Measurements from ENCODE around the gene RASSF10. TPM values are rescaled to one million over a fixed set of nuclear protein-coding genes. Genes with fewer than 3 reads are reported as not detected.
"Not testable (repeated sequence)": the region's sequence is repeated elsewhere in the genome, so short reads cannot be mapped to it uniquely, and the experiment has no call there.

Gene RASSF10
- total RNA-seq, 1 donor from 2014 or later: 2.0 TPM

GRCh38 chr11:13040969-13041561, 31.9 kb downstream of the RASSF10 start:
- Histone ChIP-seq H3K4me2 (ENCODE audit: low read length) (no peak overlapping the region), H3K36me3 (ENCODE audit: insufficient read depth, low read length) (no peaks in the 10 kb centered on the region), H3K9me3 (ENCODE audit: insufficient read depth, low read depth, low read length) (no peaks in the 10 kb centered on the region), H3K9ac (ENCODE audit: low read length) (no peak overlapping the region), H3K27ac (ENCODE audit: low read depth, low read length) (no peak overlapping the region), H3K4me3 (ENCODE audit: insufficient read depth, low read depth, low read length) (no peak overlapping the region), H3K27me3 (ENCODE audit: insufficient read depth, low read length) (peaks cover 28% of the 10 kb centered on the region), H2AFZ (ENCODE audit: low read depth, low read length) (no peak overlapping the region), H3K79me2 (ENCODE audit: insufficient read depth, low read length) (no peaks in the 10 kb centered on the region), H3K4me1 (ENCODE audit: insufficient read depth, low read length) (no peaks in the 10 kb centered on the region), H4K20me1 (ENCODE audit: insufficient read depth, low read length) (no peaks in the 10 kb centered on the region)
- Mint-ChIP-seq H3K27ac (ENCODE audit: unreplicated experiment) (no peak overlapping the region), H3K27me3 (ENCODE audit: low read depth, unreplicated experiment) (no peaks in the 10 kb centered on the region), H3K4me1 (ENCODE audit: low read depth, unreplicated experiment) (no peaks in the 10 kb centered on the region), H3K4me3 (ENCODE audit: unreplicated experiment) (no peak overlapping the region), H3K36me3 (ENCODE audit: low read depth, unreplicated experiment) (no peaks in the 10 kb centered on the region), H3K9me3 (ENCODE audit: unreplicated experiment) (peaks cover 2% of the 10 kb centered on the region)
- TF ChIP-seq EZH2 (IDR thresholded peaks at IDR 0.05; ENCODE audit: insufficient read depth, low read length) (no peak), CTCF (IDR thresholded peaks at IDR 0.05; ENCODE audit: insufficient read depth, low read depth, low read length) (no peak)
- no peak for DNase-seq (ENCODE audit: low read depth)
- no peak for FAIRE-seq

- H3K4me2 ChIP-seq (ENCODE audit: low read length): no peak overlapping the region
- H3K4me1 ChIP-seq (ENCODE audit: insufficient read depth, low read length): no peaks in the 10 kb centered on the region
- H3K9ac ChIP-seq (ENCODE audit: low read length): no peak overlapping the region
- H2AFZ ChIP-seq (ENCODE audit: low read depth, low read length): no peak overlapping the region
- Mint-ChIP-seq H3K27ac (ENCODE audit: unreplicated experiment) (no peak overlapping the region), H3K9me3 (ENCODE audit: unreplicated experiment) (peaks cover 2% of the 10 kb centered on the region), H3K4me3 (ENCODE audit: unreplicated experiment) (no peak overlapping the region), H3K4me1 (ENCODE audit: low read depth, unreplicated experiment) (no peaks in the 10 kb centered on the region), H3K27me3 (ENCODE audit: low read depth, unreplicated experiment) (no peaks in the 10 kb centered on the region), H3K36me3 (ENCODE audit: low read depth, unreplicated experiment) (no peaks in the 10 kb centered on the region)
- peaks cover 36% of the 10 kb centered on the region for H3K27me3 ChIP-seq (ENCODE audit: insufficient read depth, low read length)
- FAIRE-seq (no peak), DNase-seq (ENCODE audit: low read depth) (no peak)
- H3K27ac ChIP-seq (ENCODE audit: low read depth, low read length): no peak overlapping the region
- H4K20me1 ChIP-seq (ENCODE audit: insufficient read depth, low read length): no peaks in the 10 kb centered on the region
- H3K36me3 ChIP-seq (ENCODE audit: insufficient read depth, low read length): no peaks in the 10 kb centered on the region
- TF ChIP-seq CTCF (IDR thresholded peaks at IDR 0.05; ENCODE audit: insufficient read depth, low read depth, low read length) (no peak), EZH2 (IDR thresholded peaks at IDR 0.05; ENCODE audit: insufficient read depth, low read length) (no peak)
- H3K9me3 ChIP-seq (ENCODE audit: insufficient read depth, low read depth, low read length): no peaks in the 10 kb centered on the region
- H3K79me2 ChIP-seq (ENCODE audit: insufficient read depth, low read length): no peaks in the 10 kb centered on the region
- H3K4me3 ChIP-seq (ENCODE audit: insufficient read depth, low read depth, low read length): no peak overlapping the region
Observed at GRCh38 chr11:13042873-13043342, 33.8 kb downstream of the RASSF10 start.

GRCh38 chr11:13043912-13044628, 35.0 kb downstream of the RASSF10 start:
- TF ChIP-seq EZH2 (IDR thresholded peaks at IDR 0.05; ENCODE audit: insufficient read depth, low read length) (no peak), CTCF (IDR thresholded peaks at IDR 0.05; ENCODE audit: insufficient read depth, low read depth, low read length) (no peak)
- no peak overlapping the region for H3K4me3 ChIP-seq (ENCODE audit: insufficient read depth, low read depth, low read length)
- H3K27me3 ChIP-seq (ENCODE audit: insufficient read depth, low read length): peaks cover 36% of the 10 kb centered on the region
- H3K36me3 Mint-ChIP-seq (ENCODE audit: low read depth, unreplicated experiment): no peaks in the 10 kb centered on the region
- H3K27ac ChIP-seq (ENCODE audit: low read depth, low read length): no peak overlapping the region
- no peaks in the 10 kb centered on the region for H4K20me1 ChIP-seq (ENCODE audit: insufficient read depth, low read length)
- no peak overlapping the region for H3K4me2 ChIP-seq (ENCODE audit: low read length)
- peaks cover 2% of the 10 kb centered on the region for H3K9me3 Mint-ChIP-seq (ENCODE audit: unreplicated experiment)
- no peaks in the 10 kb centered on the region for H3K9me3 ChIP-seq (ENCODE audit: insufficient read depth, low read depth, low read length)
- FAIRE-seq (no peak), DNase-seq (ENCODE audit: low read depth) (no peak)
- H3K27ac Mint-ChIP-seq (ENCODE audit: unreplicated experiment): no peak overlapping the region
- H3K9ac ChIP-seq (ENCODE audit: low read length): no peak overlapping the region
- no peaks in the 10 kb centered on the region for H3K36me3 ChIP-seq (ENCODE audit: insufficient read depth, low read length)
- H3K4me1 Mint-ChIP-seq (ENCODE audit: low read depth, unreplicated experiment): no peaks in the 10 kb centered on the region
- H3K4me1 ChIP-seq (ENCODE audit: insufficient read depth, low read length): no peaks in the 10 kb centered on the region
- H3K4me3 Mint-ChIP-seq (ENCODE audit: unreplicated experiment): no peak overlapping the region
- H3K79me2 ChIP-seq (ENCODE audit: insufficient read depth, low read length): no peaks in the 10 kb centered on the region
- H2AFZ ChIP-seq (ENCODE audit: low read depth, low read length): no peak overlapping the region
- no peaks in the 10 kb centered on the region for H3K27me3 Mint-ChIP-seq (ENCODE audit: low read depth, unreplicated experiment)

GRCh38 chr11:13045089-13045488, 36.0 kb downstream of the RASSF10 start:
- H3K36me3 Mint-ChIP-seq (ENCODE audit: low read depth, unreplicated experiment); H3K4me3 ChIP-seq (ENCODE audit: insufficient read depth, low read depth, low read length); H3K9ac ChIP-seq (ENCODE audit: low read length); H3K27ac ChIP-seq (ENCODE audit: low read depth, low read length); H3K27me3 Mint-ChIP-seq (ENCODE audit: low read depth, unreplicated experiment); H3K27ac Mint-ChIP-seq (ENCODE audit: unreplicated experiment); FAIRE-seq; H3K4me2 ChIP-seq (ENCODE audit: low read length); H3K4me1 Mint-ChIP-seq (ENCODE audit: low read depth, unreplicated experiment); H3K79me2 ChIP-seq (ENCODE audit: insufficient read depth, low read length); H3K4me3 Mint-ChIP-seq (ENCODE audit: unreplicated experiment); H2AFZ ChIP-seq (ENCODE audit: low read depth, low read length); H3K36me3 ChIP-seq (ENCODE audit: insufficient read depth, low read length); H3K9me3 ChIP-seq (ENCODE audit: insufficient read depth, low read depth, low read length); H3K9me3 Mint-ChIP-seq (ENCODE audit: unreplicated experiment); H3K4me1 ChIP-seq (ENCODE audit: insufficient read depth, low read length); DNase-seq (ENCODE audit: low read depth); H4K20me1 ChIP-seq (ENCODE audit: insufficient read depth, low read length): not testable (repeated sequence)
- peaks cover 36% of the 10 kb centered on the region for H3K27me3 ChIP-seq (ENCODE audit: insufficient read depth, low read length)
